Measurements from ENCODE around the gene CMSS1.

Gene CMSS1

DNA sequence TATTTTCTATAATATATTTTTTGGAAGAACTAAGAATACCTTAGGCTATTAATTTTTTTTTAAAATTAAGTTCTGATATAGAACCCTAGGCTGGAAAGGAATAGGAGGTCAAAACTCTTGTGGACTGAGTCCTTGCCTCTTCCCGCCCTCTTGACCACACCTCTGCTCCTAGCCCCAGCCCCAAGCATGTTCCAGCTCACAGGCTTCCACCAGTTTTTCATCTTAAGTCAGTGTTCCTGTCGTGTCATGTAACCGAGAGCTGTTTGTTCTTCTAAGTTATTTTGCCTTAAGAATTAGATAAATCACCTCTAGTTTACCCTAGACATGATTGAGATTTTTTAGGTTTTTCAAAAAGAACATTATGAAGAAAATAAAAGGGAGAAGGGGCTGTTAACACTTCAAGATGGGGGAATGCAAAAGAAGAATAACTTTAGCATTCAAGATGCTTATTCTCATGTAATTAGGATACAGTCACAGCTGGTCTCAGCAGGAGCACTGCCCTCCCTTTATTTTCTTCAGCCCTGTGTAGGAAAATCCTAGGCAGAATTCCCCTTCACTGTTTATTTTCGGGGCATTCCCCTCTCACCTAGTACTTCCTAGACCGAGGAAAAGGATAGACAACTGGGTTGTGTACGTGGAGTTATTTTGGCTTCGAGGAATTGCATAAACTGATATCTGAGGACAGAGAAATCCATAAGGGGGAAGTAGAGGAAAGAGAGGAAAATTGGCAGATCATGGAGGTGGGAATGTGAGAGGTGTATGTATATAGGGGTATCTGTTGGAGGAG lies 110.2 kb downstream of the CMSS1 start:
- TF ChIP-seq, protein P1, sequence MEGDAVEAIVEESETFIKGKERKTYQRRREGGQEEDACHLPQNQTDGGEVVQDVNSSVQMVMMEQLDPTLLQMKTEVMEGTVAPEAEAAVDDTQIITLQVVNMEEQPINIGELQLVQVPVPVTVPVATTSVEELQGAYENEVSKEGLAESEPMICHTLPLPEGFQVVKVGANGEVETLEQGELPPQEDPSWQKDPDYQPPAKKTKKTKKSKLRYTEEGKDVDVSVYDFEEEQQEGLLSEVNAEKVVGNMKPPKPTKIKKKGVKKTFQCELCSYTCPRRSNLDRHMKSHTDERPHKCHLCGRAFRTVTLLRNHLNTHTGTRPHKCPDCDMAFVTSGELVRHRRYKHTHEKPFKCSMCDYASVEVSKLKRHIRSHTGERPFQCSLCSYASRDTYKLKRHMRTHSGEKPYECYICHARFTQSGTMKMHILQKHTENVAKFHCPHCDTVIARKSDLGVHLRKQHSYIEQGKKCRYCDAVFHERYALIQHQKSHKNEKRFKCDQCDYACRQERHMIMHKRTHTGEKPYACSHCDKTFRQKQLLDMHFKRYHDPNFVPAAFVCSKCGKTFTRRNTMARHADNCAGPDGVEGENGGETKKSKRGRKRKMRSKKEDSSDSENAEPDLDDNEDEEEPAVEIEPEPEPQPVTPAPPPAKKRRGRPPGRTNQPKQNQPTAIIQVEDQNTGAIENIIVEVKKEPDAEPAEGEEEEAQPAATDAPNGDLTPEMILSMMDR (IDR thresholded peaks at IDR 0.05; ENCODE audit: borderline replicate concordance, insufficient read depth, low read depth, low read length), result no peak
- H3K4me3 ChIP-seq (ENCODE audit: low read depth, low read length), result no peak overlapping the region

DNA sequence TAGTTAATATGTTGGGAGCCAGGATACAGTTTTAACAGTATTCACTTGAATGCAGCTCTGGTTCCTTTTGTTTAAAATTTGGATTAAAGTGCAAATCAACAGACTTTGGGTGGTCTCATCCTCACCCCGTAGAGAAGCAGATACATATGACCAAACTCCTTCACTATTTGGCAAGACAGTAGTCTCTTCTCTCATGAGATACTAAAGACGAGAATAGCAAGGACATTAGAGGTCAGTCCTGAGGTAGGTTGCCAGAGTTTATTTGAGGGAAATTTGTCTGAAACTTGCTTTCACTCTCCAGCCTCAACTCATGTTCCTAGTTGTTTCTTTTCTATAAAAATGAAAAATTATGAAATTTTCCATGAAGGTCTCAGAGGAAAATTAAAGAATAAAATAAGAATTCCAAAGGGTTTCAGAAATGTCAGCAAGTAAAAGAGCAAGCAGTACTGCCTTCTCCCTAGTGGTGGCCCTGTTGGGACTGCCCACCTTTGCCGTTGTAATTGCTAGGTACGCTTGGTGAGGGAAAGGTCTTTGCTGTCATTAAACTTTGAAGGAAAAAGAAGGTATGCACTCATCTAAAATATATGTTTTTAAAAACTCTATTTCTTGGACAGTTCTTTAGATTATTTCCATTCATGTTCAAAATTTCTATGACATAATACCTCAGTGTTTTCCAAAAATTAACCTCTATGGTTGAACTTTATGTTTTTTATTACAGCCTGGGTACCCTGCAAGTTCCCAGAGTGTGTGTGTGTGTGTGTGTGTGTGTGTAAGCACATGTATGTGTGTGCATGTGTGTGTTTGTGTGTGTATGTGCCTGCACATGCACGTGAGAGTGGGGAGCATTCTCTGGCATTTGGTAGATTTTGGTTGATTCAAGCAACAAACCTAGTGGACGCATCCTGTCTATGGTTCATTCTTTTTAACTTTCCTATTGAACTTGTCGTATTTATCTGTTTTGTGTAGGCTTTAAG lies 111.4 kb downstream of the CMSS1 start:
- no peak overlapping the region for H3K4me3 ChIP-seq (ENCODE audit: low read depth, low read length)
- TF ChIP-seq, protein P1 (IDR thresholded peaks at IDR 0.05; ENCODE audit: borderline replicate concordance, insufficient read depth, low read depth, low read length), result no peak

DNA sequence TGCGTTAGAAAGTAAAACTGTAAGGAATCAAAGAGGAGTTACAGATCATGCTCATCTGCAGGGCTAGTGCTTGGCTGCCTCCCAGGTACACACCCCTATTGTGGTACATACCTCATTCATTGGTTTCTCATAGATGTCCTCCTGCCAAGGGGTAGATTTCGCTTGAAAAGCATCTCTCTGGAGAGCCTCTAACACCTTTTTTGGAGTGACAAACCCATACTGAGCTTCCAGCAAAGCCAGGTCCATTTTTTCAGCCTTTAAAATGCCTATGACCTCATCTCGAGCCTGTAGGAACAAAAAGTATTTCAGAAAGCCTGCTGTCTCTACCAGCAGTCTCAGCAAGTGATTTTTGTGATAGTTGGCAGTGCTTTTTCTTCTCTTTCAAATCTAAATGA lies 112.1 kb downstream of the CMSS1 start:
- H3K4me3 ChIP-seq (ENCODE audit: low read depth, low read length), result no peak overlapping the region
- TF ChIP-seq, protein P1 (IDR thresholded peaks at IDR 0.05; ENCODE audit: borderline replicate concordance, insufficient read depth, low read depth, low read length), result no peak

DNA sequence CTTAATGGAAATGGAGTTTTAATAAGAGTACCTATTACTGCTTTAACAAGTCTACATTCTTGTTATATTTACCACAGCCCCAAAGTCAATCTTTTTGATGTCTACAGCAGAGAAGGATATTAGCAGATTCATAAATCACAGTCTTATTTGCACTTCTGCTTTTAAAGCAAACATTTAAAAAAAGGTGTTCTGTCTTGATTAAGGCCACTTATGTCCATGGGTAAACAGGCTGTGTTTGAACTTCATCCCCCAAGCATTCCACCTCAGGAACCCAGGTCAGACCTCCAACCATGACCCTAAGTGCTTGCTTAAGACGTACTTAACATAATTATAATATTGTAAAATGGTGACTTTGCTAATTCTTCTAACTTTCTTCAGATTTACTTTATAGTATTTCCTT lies 113.4 kb downstream of the CMSS1 start:
- H3K4me3 ChIP-seq (ENCODE audit: low read depth, low read length), result no peak overlapping the region
- TF ChIP-seq, protein P1 (IDR thresholded peaks at IDR 0.05; ENCODE audit: borderline replicate concordance, insufficient read depth, low read depth, low read length), result no peak

DNA sequence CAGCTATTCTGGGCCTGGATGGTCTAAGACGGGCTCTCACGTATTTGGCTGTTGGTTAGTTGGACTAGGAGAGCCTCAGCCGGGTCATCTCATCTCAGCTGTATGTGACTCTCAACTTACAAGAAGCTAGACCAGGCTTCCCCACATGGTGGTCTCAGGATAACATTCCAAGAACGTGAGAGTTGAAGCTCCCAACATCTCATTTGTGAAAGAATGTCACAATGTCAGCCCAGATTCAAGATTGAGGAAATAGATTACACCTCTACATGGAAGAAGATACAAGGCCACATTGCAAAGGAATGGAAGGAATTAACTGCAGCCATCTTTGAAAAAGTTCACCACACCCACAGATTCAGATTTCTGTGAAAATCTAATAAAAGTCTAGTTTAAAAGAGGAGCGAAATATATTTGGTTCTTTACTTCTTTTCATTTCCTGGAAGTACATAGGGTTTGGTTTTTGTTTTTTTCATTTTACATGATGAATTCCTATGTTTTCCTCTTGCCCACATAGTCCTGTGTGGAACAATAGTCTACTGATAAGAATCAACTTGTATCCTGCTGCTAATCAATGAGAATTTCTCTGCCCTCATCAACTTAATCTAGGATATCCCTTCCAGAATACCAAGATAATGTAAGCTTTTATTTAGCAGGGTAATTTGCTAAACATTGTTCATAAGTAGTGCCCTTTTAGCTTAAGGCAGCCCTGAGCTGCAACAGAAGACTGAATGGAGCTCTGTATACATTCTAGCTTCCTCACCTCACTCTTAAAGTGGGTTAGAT lies 116.5 kb downstream of the CMSS1 start:
- TF ChIP-seq, protein P1 (IDR thresholded peaks at IDR 0.05; ENCODE audit: borderline replicate concordance, insufficient read depth, low read depth, low read length), result no peak
- no peak overlapping the region for H3K4me3 ChIP-seq (ENCODE audit: low read depth, low read length)

DNA sequence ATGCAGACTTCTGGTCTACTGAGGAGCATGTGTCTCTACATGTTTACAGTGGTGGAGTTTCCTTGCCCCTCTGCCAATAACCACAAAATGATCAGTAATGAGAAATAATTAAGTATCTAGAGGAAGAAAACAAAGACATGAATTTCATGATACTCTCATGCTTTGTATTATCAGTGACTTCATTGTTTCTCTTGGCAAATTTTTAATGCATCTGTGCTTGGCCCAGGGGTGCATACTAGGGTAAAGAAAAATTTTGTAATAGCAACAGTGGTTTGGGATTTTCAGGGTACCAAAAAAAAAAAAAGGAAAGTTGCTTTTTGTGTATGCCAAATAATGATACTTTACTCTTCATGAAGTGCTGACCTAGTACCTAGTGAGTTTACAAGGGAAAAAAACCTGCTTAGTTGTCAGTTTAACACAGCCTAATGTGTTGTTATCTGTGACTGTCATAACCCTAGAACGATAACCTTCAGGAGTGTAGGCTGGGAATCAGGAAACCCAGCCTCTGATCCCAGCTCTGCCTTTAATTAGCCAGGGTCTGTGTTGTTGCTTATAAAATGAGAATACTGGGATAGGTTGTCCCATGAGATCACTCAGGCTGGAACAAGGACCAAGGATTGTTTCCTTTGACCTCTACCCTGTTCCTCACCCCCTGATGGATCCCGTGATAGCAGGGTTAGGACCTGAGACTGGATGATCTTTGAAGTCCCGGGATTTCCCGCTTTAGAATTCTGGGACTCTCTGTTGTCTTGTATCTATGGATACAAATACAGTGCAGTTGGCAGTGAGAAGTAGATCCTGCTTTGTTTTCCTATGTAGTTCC lies 117.5 kb downstream of the CMSS1 start:
- no peak overlapping the region for H3K4me3 ChIP-seq (ENCODE audit: low read depth, low read length)
- TF ChIP-seq, protein P1 (IDR thresholded peaks at IDR 0.05; ENCODE audit: borderline replicate concordance, insufficient read depth, low read depth, low read length), result no peak
